Skeletal muscle satellite cell (primary cell): Measurements from ENCODE around the gene CELF6.

Experiments used
- H3K27me3 ChIP-seq: 2 replicates; pipeline ENCODE4 v1.7.0; 2013; ENCODE audit warnings: low read length; ENCODE audit not compliant: control insufficient read depth, insufficient read depth
- H3K36me3 ChIP-seq: 2 replicates; pipeline ENCODE4 v1.7.0; 2013; ENCODE audit warnings: mild to moderate bottlenecking, control low read depth, low read length; ENCODE audit not compliant: insufficient read depth
- H3K4me1 ChIP-seq: 2 replicates; pipeline ENCODE4 v1.7.0; 2013; ENCODE audit warnings: low read length; ENCODE audit not compliant: control insufficient read depth, insufficient read depth
- H3K4me2 ChIP-seq: 2 replicates; pipeline ENCODE4 v1.7.0; 2013; ENCODE audit warnings: mild to moderate bottlenecking, low read length
- H3K4me3 ChIP-seq: 2 replicates; pipeline ENCODE4 v1.7.0; 2013; ENCODE audit warnings: low read length
- H3K9ac ChIP-seq: 2 replicates; pipeline ENCODE4 v1.7.0; 2013; ENCODE audit warnings: mild to moderate bottlenecking, low read depth, low read length, moderate library complexity
- H3K9me3 ChIP-seq: replicated peaks from 2 replicates; pipeline ENCODE4 v1.7.0; 2013; ENCODE audit warnings: mild to moderate bottlenecking, control low read depth, low read length

The CELF6 gene

GRCh38 chr15:72342385-72342784, 22.4 kb upstream of the CELF6 start:
- Histone ChIP-seq H3K36me3 (peaks cover 34% of the 10 kb centered on the region), H3K9me3 (no peaks in the 10 kb centered on the region), H3K4me1 (peaks cover 19% of the 10 kb centered on the region), H3K9ac (no peak overlapping the region), H3K27me3 (no peaks in the 10 kb centered on the region), H3K4me2 (no peak overlapping the region), H3K4me3 (no peak overlapping the region)

- Histone ChIP-seq H3K9me3 (no peaks in the 10 kb centered on the region), H3K27me3 (no peaks in the 10 kb centered on the region), H3K4me1 (peaks cover 19% of the 10 kb centered on the region), H3K36me3 (peaks cover 24% of the 10 kb centered on the region), H3K4me3 (no peak overlapping the region), H3K4me2 (no peak overlapping the region), H3K9ac (no peak overlapping the region)
Observed at GRCh38 chr15:72341361-72341760, 21.4 kb upstream of the CELF6 start.

GRCh38 chr15:72340366-72340765, 20.4 kb upstream of the CELF6 start:
- Histone ChIP-seq H3K36me3 (peaks cover 14% of the 10 kb centered on the region), H3K9ac (no peak overlapping the region)

GRCh38 chr15:72339777-72340177, 19.8 kb upstream of the CELF6 start:
- Histone ChIP-seq H3K4me3 (no peak overlapping the region), H3K4me1 (peaks cover 19% of the 10 kb centered on the region), H3K36me3 (peaks cover 8% of the 10 kb centered on the region), H3K9ac (no peak overlapping the region), H3K27me3 (no peaks in the 10 kb centered on the region), H3K9me3 (no peaks in the 10 kb centered on the region), H3K4me2 (peak overlapping the region; percentile 38)

More at GRCh38 chr15:72340366-72340765, 20.4 kb upstream of the CELF6 start:
- H3K4me2 ChIP-seq = peak overlapping the region; percentile 38
- H3K9me3 ChIP-seq = no peaks in the 10 kb centered on the region
- H3K4me1 ChIP-seq = peaks cover 19% of the 10 kb centered on the region
- H3K4me3 ChIP-seq = no peak overlapping the region
- H3K27me3 ChIP-seq = no peaks in the 10 kb centered on the region

GRCh38 chr15:72338617-72339321, 18.8 kb upstream of the CELF6 start:
- Histone ChIP-seq H3K4me3 (no peak overlapping the region), H3K9me3 (no peaks in the 10 kb centered on the region), H3K9ac (peak overlapping the region; percentile 36), H3K27me3 (no peaks in the 10 kb centered on the region), H3K36me3 (no peaks in the 10 kb centered on the region), H3K4me1 (peaks cover 19% of the 10 kb centered on the region), H3K4me2 (peak overlapping the region; percentile 28)

- Histone ChIP-seq H3K36me3 (no peaks in the 10 kb centered on the region), H3K9ac (no peak overlapping the region), H3K4me2 (no peak overlapping the region), H3K4me1 (peaks cover 19% of the 10 kb centered on the region), H3K27me3 (no peaks in the 10 kb centered on the region), H3K9me3 (no peaks in the 10 kb centered on the region), H3K4me3 (no peak overlapping the region)
Observed at GRCh38 chr15:72338148-72338547, 18.2 kb upstream of the CELF6 start.

GRCh38 chr15:72334842-72335241, 14.9 kb upstream of the CELF6 start:
- Histone ChIP-seq H3K36me3 (no peaks in the 10 kb centered on the region), H3K9ac (no peak overlapping the region), H3K27me3 (no peaks in the 10 kb centered on the region), H3K9me3 (no peaks in the 10 kb centered on the region), H3K4me3 (no peak overlapping the region), H3K4me1 (peaks cover 12% of the 10 kb centered on the region), H3K4me2 (no peak overlapping the region)

- H3K4me2 ChIP-seq = no peak overlapping the region
- H3K9ac ChIP-seq = no peak overlapping the region
- H3K36me3 ChIP-seq = peaks cover 3% of the 10 kb centered on the region
- H3K9me3 ChIP-seq = no peaks in the 10 kb centered on the region
- H3K27me3 ChIP-seq = no peaks in the 10 kb centered on the region
- no peak overlapping the region for H3K4me3 ChIP-seq
- no peaks in the 10 kb centered on the region for H3K4me1 ChIP-seq
Observed at GRCh38 chr15:72331021-72331420, 11.1 kb upstream of the CELF6 start.

GRCh38 chr15:72323752-72324151, 3.8 kb upstream of the CELF6 start:
- Histone ChIP-seq H3K4me3 (no peak overlapping the region), H3K4me1 (peaks cover 6% of the 10 kb centered on the region), H3K9me3 (no peaks in the 10 kb centered on the region), H3K4me2 (no peak overlapping the region), H3K36me3 (peaks cover 3% of the 10 kb centered on the region), H3K9ac (no peak overlapping the region), H3K27me3 (peaks cover 7% of the 10 kb centered on the region)

- H3K4me2 ChIP-seq = peak overlapping the region; percentile 49
- H3K27me3 ChIP-seq = peaks cover 14% of the 10 kb centered on the region
- H3K36me3 ChIP-seq = no peaks in the 10 kb centered on the region
- peak overlapping the region; percentile 27 for H3K4me3 ChIP-seq
- peaks cover 6% of the 10 kb centered on the region for H3K4me1 ChIP-seq
- no peak overlapping the region for H3K9ac ChIP-seq
- no peaks in the 10 kb centered on the region for H3K9me3 ChIP-seq
Observed at GRCh38 chr15:72319360-72319984, 485 bp downstream of the CELF6 start.

GRCh38 chr15:72318408-72318942, 1.5 kb downstream of the CELF6 start:
- no peaks in the 10 kb centered on the region for H3K9me3 ChIP-seq
- H3K4me1 ChIP-seq = peaks cover 6% of the 10 kb centered on the region
- no peak overlapping the region for H3K4me3 ChIP-seq

More at GRCh38 chr15:72318408-72318942, 1.5 kb downstream of the CELF6 start:
- Histone ChIP-seq H3K4me2 (no peak overlapping the region), H3K36me3 (no peaks in the 10 kb centered on the region), H3K27me3 (peaks cover 14% of the 10 kb centered on the region), H3K9ac (no peak overlapping the region)
